HG03095 (cell line): Measurements from ENCODE around the gene KIF5C.

ENCODE experiments used
- ATAC-seq: cut with Tn5 transposase; IDR thresholded peaks from one replicate; pipeline ENCODE4 v1.9.1; 2021; ENCODE audit warnings: moderate library complexity; ENCODE audit not compliant: unreplicated experiment

The KIF5C gene

GRCh38 chr2:149068996-149069888 is 194.2 kb downstream of the KIF5C start:
- ATAC-seq, result no peak

GRCh38 chr2:149070681-149071320 is 195.8 kb downstream of the KIF5C start:
- ATAC-seq, result no peak

GRCh38 chr2:149075105-149075504 is 200.1 kb downstream of the KIF5C start:
- no peak for ATAC-seq

DNA sequence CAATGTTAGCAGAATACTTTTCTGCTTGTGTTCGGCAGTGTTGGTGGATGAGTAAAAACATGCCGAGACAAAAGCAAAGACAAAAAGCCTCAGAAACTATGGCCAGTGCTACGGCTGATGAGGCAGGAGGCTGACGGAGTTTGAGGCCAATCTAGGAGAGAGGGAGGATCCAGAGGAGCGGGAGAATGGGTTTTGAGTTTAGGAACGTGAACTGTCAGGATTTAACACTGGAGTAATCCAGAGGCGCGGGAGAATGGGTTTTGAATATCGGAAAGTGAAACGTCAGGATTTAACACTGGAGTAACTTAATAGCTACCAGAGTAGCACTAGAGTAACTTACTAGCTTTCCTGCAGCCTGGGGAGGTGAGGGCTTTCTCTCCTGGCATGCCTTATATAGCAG is 200.8 kb downstream of the KIF5C start:
- no peak for ATAC-seq
